Uterus (tissue), 4 donors: ENCODE data around the gene ERO1A. TPM values are rescaled to one million over a fixed set of nuclear protein-coding genes. Genes with fewer than 3 reads are reported as not detected.

Experiments used
- DNase-seq, 2 donors: peaks; one replicate each; pipeline ENCODE4 v3.0.0-alpha.2; 2019 to 2020
- H3K27ac ChIP-seq, 2 donors: fragments of 200-600 bp; sonication (generic); 1 replicate in 1 of 2; 2 replicates in 1 of 2; pipeline ENCODE4 v1.5.1; 2016 to 2018
- H3K27me3 ChIP-seq, 2 donors: fragments of 200-600 bp; sonication (generic); one replicate each; pipeline ENCODE4 v1.5.1; 2018 to 2019; ENCODE audit warnings: control low read depth in 1 of 2
- H3K36me3 ChIP-seq, 2 donors: fragments of 200-600 bp; sonication (generic); one replicate each; pipeline ENCODE4 v1.5.1; 2019; ENCODE audit warnings: control low read depth in 1 of 2
- H3K4me1 ChIP-seq, 2 donors: fragments of 200-600 bp; sonication (generic); one replicate each; pipeline ENCODE4 v1.5.1; 2018 to 2019; ENCODE audit warnings: control low read depth in 1 of 2
- H3K4me3 ChIP-seq, 2 donors: fragments of 200-600 bp; sonication (generic); 1 replicate in 1 of 2; 2 replicates in 1 of 2; pipeline ENCODE4 v1.5.1; 2018 to 2019; ENCODE audit warnings: mild to moderate bottlenecking in 1 of 2
- H3K9me3 ChIP-seq, 2 donors: fragments of 200-600 bp; sonication (generic); one replicate each; pipeline ENCODE4 v1.5.1; 2019; ENCODE audit warnings: control low read depth in 1 of 2
- CTCF ChIP-seq, 4 experiments: fragments of 200-600 bp in 2 of 4; fragments of 450-650 bp in 2 of 4; sonication (generic) in 2 of 4; IDR thresholded peaks; one replicate each; pipeline ENCODE4 v1.5.1; 2016 to 2019; ENCODE audit warnings: antibody characterized with exemption in 4 of 4, mild to moderate bottlenecking in 2 of 4, moderate library complexity in 1 of 4
- POLR2A ChIP-seq, 2 donors: fragments of 450-650 bp; IDR thresholded peaks; one replicate each; pipeline ENCODE4 v1.6.1; 2016; ENCODE audit warnings: antibody characterized with exemption in 2 of 2, mild to moderate bottlenecking in 1 of 2, moderate library complexity in 1 of 2
- intact Hi-C: fragments of 100-400 bp; cut with DNase I; formaldehyde crosslinking; loops from one replicate; pipeline ENCODE4 v1.15.1; 2023; ENCODE audit warnings: low total_unique reads
- total RNA-seq, 4 donors: library from RNA; depleted of rRNA in 3 of 4; stranded (reverse); fragments of >200 nt in 3 of 4; gene quantifications; one replicate each; pipeline versions ENCODE4 v1.1.0 to v1.2.4, GENCODE V29; 2014 to 2023
- donor health status: DM: yes; HTN: yes; CAD: no.

The ERO1A gene
- total RNA-seq, 4 donors from 2014 or later, result 21.3 to 38.2 (median 30.4) TPM

DNA sequence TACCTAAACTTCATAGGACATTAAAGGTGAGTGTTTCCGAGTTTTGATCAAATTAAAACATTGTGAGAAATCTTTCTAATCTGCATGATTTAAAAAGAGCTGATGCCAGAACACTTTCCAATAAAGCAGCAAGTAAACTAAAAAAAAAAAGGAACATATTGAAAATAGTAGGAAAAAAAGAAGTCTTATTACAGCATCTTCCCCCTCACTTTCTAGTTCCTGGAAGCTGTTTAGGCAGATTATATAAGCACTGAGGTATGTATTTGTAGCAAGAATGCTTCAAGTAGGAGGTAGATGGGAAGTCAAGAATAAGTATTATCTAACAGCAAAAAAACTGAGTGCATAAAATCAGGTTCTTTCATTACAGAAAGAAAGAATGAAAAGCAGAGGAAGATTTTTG, 45.8 kb downstream of the ERO1A start:
- H3K4me1 ChIP-seq, result no peaks in the 10 kb centered on the region
- no peak overlapping the region for H3K27ac ChIP-seq
- H3K9me3 ChIP-seq, result no peaks in the 10 kb centered on the region
- no peak overlapping the region for H3K4me3 ChIP-seq
- no peaks in the 10 kb centered on the region for H3K36me3 ChIP-seq
- DNase-seq, result no peak
- H3K27me3 ChIP-seq, result no peaks in the 10 kb centered on the region
- intact Hi-C loops, result no loop called here
- no peak for TF ChIP-seq POLR2A (IDR thresholded peaks at IDR 0.05)
- no peak for TF ChIP-seq CTCF (IDR thresholded peaks at IDR 0.05)

DNA sequence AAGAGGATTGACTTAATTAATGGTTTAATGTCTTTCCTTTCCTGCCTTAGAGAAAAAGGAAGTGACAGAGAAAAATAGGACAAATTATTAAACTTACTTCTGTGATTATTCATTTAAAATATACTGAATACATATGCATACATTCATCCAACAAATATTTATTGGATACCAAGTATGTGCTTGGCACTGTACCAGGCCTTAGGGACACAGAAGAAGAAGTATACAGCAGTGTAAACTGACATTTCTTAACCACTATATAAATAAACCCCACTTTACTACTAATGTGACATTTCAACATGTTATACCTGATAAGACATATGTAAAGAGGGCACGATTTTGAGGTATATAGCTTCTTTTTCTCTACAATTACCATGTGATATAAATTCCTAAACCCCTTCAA, 53.6 kb downstream of the ERO1A start:
- no peaks in the 10 kb centered on the region for H3K4me1 ChIP-seq
- no peak overlapping the region for H3K27ac ChIP-seq
- no peaks in the 10 kb centered on the region for H3K9me3 ChIP-seq
- TF ChIP-seq POLR2A (IDR thresholded peaks at IDR 0.05), result no peak
- TF ChIP-seq CTCF (IDR thresholded peaks at IDR 0.05), result no peak
- H3K4me3 ChIP-seq, result no peak overlapping the region
- H3K36me3 ChIP-seq, result no peaks in the 10 kb centered on the region
- DNase-seq, result no peak
- H3K27me3 ChIP-seq, result no peaks in the 10 kb centered on the region
- intact Hi-C loops, result no loop called here

DNA sequence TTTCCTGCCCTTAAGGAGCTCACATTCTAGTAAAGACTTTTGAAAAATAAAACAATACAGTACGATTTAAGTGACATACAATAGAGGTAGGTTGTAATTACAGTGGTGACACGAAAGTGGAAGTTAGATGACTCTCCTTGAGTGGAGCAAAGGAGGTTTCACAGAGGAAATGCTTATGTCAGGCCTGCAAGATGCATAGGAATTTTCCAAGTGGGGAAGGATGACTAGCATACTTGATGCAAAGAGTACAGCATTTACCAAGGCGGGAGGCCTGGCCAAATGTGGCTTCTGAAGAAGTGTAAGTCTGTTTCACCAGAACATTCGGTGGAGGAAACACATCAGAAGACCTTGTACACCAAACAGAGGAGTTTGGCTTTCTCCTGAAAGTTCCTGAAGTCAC, 55.2 kb downstream of the ERO1A start:
- Histone ChIP-seq H3K4me3 (no peak overlapping the region), H3K36me3 (no peaks in the 10 kb centered on the region), H3K27ac (no peak overlapping the region), H3K4me1 (no peaks in the 10 kb centered on the region), H3K9me3 (no peaks in the 10 kb centered on the region), H3K27me3 (no peaks in the 10 kb centered on the region)
- TF ChIP-seq POLR2A (IDR thresholded peaks at IDR 0.05) (no peak), CTCF (IDR thresholded peaks at IDR 0.05) (no peak)
- intact Hi-C loops, result no loop called here
- no peak for DNase-seq

GRCh38 chr14:52619687-52620086, 75.7 kb downstream of the ERO1A start:
- TF ChIP-seq CTCF (IDR thresholded peaks at IDR 0.05) (no peak), POLR2A (IDR thresholded peaks at IDR 0.05) (no peak)
- no peak overlapping the region for H3K4me3 ChIP-seq
- H3K4me1 ChIP-seq, result no peaks in the 10 kb centered on the region
- H3K9me3 ChIP-seq, result no peaks in the 10 kb centered on the region
- no peak for DNase-seq
- no peaks in the 10 kb centered on the region for H3K36me3 ChIP-seq
- intact Hi-C loops, result no loop called here
- no peaks in the 10 kb centered on the region for H3K27me3 ChIP-seq
- no peak overlapping the region for H3K27ac ChIP-seq

- no peak for TF ChIP-seq POLR2A (IDR thresholded peaks at IDR 0.05)
- TF ChIP-seq CTCF (IDR thresholded peaks at IDR 0.05), result no peak
- H3K4me3 ChIP-seq, result no peak overlapping the region
- no peaks in the 10 kb centered on the region for H3K27me3 ChIP-seq
- no peaks in the 10 kb centered on the region for H3K36me3 ChIP-seq
- no peak overlapping the region for H3K27ac ChIP-seq
- no peaks in the 10 kb centered on the region for H3K4me1 ChIP-seq
- intact Hi-C loops, result no loop called here
- H3K9me3 ChIP-seq, result no peaks in the 10 kb centered on the region
- DNase-seq, result no peak
These were observed 76.8 kb downstream of the ERO1A start for GRCh38 chr14:52618602-52619001.
